MCF 10A (cell line): ENCODE results near the gene CISD1. TPM values are rescaled to one million over a fixed set of nuclear protein-coding genes. Genes with fewer than 3 reads are reported as not detected.

Source experiments
- BruUV-seq: library from RNA; stranded (reverse); fragments of 400-500 nt; replicated peaks from 2 replicates; lab custom pipeline; 2021; lab: Mats Ljungman, UMichigan
- CTCF ChIA-PET: fragments of 300-600 bp; sonication (Branson Sonifier 250); formaldehyde crosslinking; extraction: SDS; loops from one replicate; lab custom pipeline; 2021; ENCODE audit warnings: antibody characterized with exemption, inconsistent platforms; lab: Yijun Ruan, JAX
- POLR2A ChIA-PET: fragments of 300-600, 350-650 bp; sonication (Branson Sonifier 250); formaldehyde crosslinking; extraction: SDS; loops from one replicate; lab custom pipeline; 2020; ENCODE audit warnings: antibody characterized with exemption, inconsistent platforms; lab: Yijun Ruan, JAX
- DNase-seq: peaks from one replicate; pipeline ENCODE4 v3.0.0-alpha.2; 2018; ENCODE audit not compliant: unreplicated experiment
- H3K27ac Mint-ChIP-seq: one replicate; pipeline ENCODE4 v1.8.0; 2022; ENCODE audit warnings: mild to moderate bottlenecking, low read depth, mixed read lengths; ENCODE audit not compliant: unreplicated experiment
- H3K27me3 Mint-ChIP-seq: one replicate; pipeline ENCODE4 v1.8.0; 2022; ENCODE audit warnings: mixed read lengths; ENCODE audit not compliant: insufficient read depth, unreplicated experiment
- H3K36me3 Mint-ChIP-seq: one replicate; pipeline ENCODE4 v1.8.0; 2022; ENCODE audit warnings: mild to moderate bottlenecking, moderate library complexity, mixed read lengths; ENCODE audit not compliant: insufficient read depth, unreplicated experiment
- H3K4me1 Mint-ChIP-seq: one replicate; pipeline ENCODE4 v1.8.0; 2022; ENCODE audit warnings: mixed read lengths; ENCODE audit not compliant: insufficient read depth, unreplicated experiment
- H3K4me3 Mint-ChIP-seq: one replicate; pipeline ENCODE4 v1.8.0; 2022; ENCODE audit warnings: mild to moderate bottlenecking, moderate library complexity, mixed read lengths; ENCODE audit not compliant: unreplicated experiment
- H3K9me3 Mint-ChIP-seq: one replicate; pipeline ENCODE4 v1.8.0; 2022; ENCODE audit warnings: mixed read lengths; ENCODE audit not compliant: unreplicated experiment
- CTCF ChIP-seq: fragments of 200-600 bp; IDR thresholded peaks from one replicate; pipeline ENCODE4 v1.8.0; 2022; ENCODE audit warnings: antibody characterized with exemption, mild to moderate bottlenecking; ENCODE audit not compliant: unreplicated experiment
- intact Hi-C: fragments of 100-400 bp; cut with micrococcal nuclease; formaldehyde crosslinking; loops from 2 replicates; pipeline ENCODE4 v1.14.1; 2022
- total RNA-seq: library from RNA; stranded (reverse); gene quantifications from 2 replicates; pipeline ENCODE4 v1.2.3, GENCODE V29; 2022

The CISD1 gene
- total RNA-seq, 1 experiment from 2014 or later = 58.0 TPM

- BruUV-seq = no TSS peak
- no peaks in the 10 kb centered on the region for H3K9me3 Mint-ChIP-seq
- no peaks in the 10 kb centered on the region for H3K27me3 Mint-ChIP-seq
- peak overlapping the region; percentile 47 for H3K27ac Mint-ChIP-seq
- no peak for TF ChIP-seq CTCF
- CTCF ChIA-PET = interaction anchor here (0.6 to 1.6 kb wide), 4 partner anchors 10 to 104 kb away, joined by 3 to 4 read pairs (median 4); no protein-coding TSS in a partner anchor
- POLR2A ChIA-PET = interaction anchor here (0.7 to 1.1 kb wide), 2 partner anchors 14 to 16 kb away, joined by 3 to 4 read pairs; partner anchors contain the start of gene CISD1
- DNase-seq = no peak
- peaks cover 49% of the 10 kb centered on the region for H3K36me3 Mint-ChIP-seq
- H3K4me3 Mint-ChIP-seq = no peak overlapping the region
- peaks cover 17% of the 10 kb centered on the region for H3K4me1 Mint-ChIP-seq
- intact Hi-C loops = no loop called here
These were observed 13.7 kb downstream of the CISD1 start for GRCh38 chr10:58282615-58283014.

- ChIA-PET CTCF (interaction anchor here (0.6 to 8.4 kb wide), 28 partner anchors 8 to 1328 kb away, joined by 3 to 198 read pairs (median 4); partner anchors contain the start of genes CISD1 and IPMK), POLR2A (interaction anchor here (0.7 to 4.0 kb wide), 8 partner anchors 14 to 121 kb away, joined by 3 to 42 read pairs (median 4); partner anchors contain the start of genes CISD1, IPMK and TFAM)
- DNase-seq = peak; percentile 61
- Mint-ChIP-seq H3K9me3 (no peaks in the 10 kb centered on the region), H3K4me1 (peaks cover 6% of the 10 kb centered on the region), H3K4me3 (no peak overlapping the region), H3K36me3 (peaks cover 16% of the 10 kb centered on the region), H3K27ac (peak overlapping the region; percentile 2), H3K27me3 (no peaks in the 10 kb centered on the region)
- TF ChIP-seq CTCF = peak; percentile 57
- no TSS peak for BruUV-seq
- intact Hi-C loops = loop anchor here (1.0 to 10.0 kb wide), 2 partner anchors 114 to 223 kb away; partner anchors contain the start of gene BICC1
These were observed 22.7 kb downstream of the CISD1 start for GRCh38 chr10:58291538-58292174.

DNA sequence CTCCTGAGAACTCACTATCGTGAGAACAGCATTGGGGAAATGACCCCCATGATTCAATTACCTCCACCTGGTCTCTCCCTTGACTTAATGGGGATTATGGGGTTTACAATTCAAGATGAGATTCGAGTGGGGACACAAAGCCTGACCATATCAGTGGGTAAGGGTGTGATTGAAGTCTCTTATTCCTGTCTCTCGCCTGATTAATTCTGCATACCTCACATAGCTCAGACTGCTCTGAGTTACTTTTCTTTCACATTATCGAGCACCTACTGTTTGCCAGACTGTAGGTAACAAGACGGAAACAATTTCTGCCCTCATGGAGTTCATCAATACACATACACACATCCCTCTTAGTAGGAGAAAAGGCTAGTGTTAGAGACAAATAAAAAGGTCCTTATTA, 25.0 kb downstream of the CISD1 start:
- Mint-ChIP-seq H3K4me1 (peaks cover 6% of the 10 kb centered on the region), H3K9me3 (no peaks in the 10 kb centered on the region), H3K27me3 (no peaks in the 10 kb centered on the region), H3K36me3 (no peaks in the 10 kb centered on the region), H3K27ac (no peak overlapping the region), H3K4me3 (no peak overlapping the region)
- CTCF ChIA-PET = interaction anchor here (0.6 to 8.4 kb wide), 8 partner anchors 12 to 637 kb away, joined by 3 to 198 read pairs (median 4); no protein-coding TSS in a partner anchor
- no TSS peak for BruUV-seq
- no peak for TF ChIP-seq CTCF
- POLR2A ChIA-PET = interaction anchor here (0.7 to 2.6 kb wide), 3 partner anchors 10 to 116 kb away, joined by 3 to 10 read pairs (median 4); partner anchors contain the start of gene CISD1
- DNase-seq = no peak
- intact Hi-C loops = loop anchor here (10.0 kb wide), 1 partner anchor 221 kb away; the partner anchor contains the start of gene BICC1

GRCh38 chr10:58299580-58299979, 30.6 kb downstream of the CISD1 start:
- no peaks in the 10 kb centered on the region for H3K4me1 Mint-ChIP-seq
- TF ChIP-seq CTCF = peak; percentile 76
- peak; percentile 80 for DNase-seq
- BruUV-seq = no TSS peak
- H3K4me3 Mint-ChIP-seq = no peak overlapping the region
- CTCF ChIA-PET = interaction anchor here (0.5 to 4.7 kb wide), 43 partner anchors 9 to 1410 kb away, joined by 3 to 68 read pairs (median 4); partner anchors contain the start of genes TFAM and UBE2D1
- intact Hi-C loops = loop anchor here (1.0 to 10.0 kb wide), 3 partner anchors 86 to 215 kb away; partner anchors contain the start of genes BICC1 and TFAM
- H3K36me3 Mint-ChIP-seq = no peaks in the 10 kb centered on the region
- no peak overlapping the region for H3K27ac Mint-ChIP-seq
- no peaks in the 10 kb centered on the region for H3K9me3 Mint-ChIP-seq
- POLR2A ChIA-PET = interaction anchor here (0.7 to 2.5 kb wide), 4 partner anchors 32 to 91 kb away, joined by 3 to 19 read pairs (median 4); partner anchors contain the start of genes IPMK and TFAM
- peaks cover 40% of the 10 kb centered on the region for H3K27me3 Mint-ChIP-seq
